HG03196 (cell line): ENCODE results near the gene MAF.

Experiments
- ATAC-seq: cut with Tn5 transposase; IDR thresholded peaks from one replicate; pipeline ENCODE4 v1.9.1; 2021; ENCODE audit not compliant: unreplicated experiment

The MAF gene

GRCh38 chr16:79592186-79592585, 8.4 kb downstream of the MAF start:
- no peak for ATAC-seq

DNA sequence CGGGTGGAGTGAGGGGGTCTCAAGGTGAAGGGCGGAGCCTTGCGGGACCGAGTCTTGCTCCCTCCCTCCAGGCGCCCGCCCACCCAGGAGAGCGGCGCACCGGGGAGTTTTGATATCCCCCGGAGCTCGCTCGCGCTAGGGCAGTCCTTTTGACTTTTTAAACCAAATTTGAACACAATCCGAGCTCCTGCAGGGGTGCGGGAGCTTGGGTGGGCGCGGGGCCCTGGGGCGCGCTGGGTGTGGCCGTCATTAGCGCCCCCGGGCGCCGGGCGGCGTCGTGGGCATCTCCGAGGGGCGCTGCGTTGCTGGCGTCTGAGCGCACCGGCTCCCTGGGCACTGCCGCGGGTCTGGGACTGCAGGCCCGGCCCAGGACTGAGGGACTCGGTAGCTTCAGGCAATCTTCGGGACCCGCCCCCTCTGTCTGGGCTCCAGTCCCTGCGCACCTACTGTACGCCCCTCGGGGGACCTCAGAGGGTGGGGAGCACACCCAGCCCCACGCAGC, 10.9 kb downstream of the MAF start:
- no peak for ATAC-seq

- ATAC-seq = no peak
These were observed 12.6 kb downstream of the MAF start for GRCh38 chr16:79587897-79588296.

DNA sequence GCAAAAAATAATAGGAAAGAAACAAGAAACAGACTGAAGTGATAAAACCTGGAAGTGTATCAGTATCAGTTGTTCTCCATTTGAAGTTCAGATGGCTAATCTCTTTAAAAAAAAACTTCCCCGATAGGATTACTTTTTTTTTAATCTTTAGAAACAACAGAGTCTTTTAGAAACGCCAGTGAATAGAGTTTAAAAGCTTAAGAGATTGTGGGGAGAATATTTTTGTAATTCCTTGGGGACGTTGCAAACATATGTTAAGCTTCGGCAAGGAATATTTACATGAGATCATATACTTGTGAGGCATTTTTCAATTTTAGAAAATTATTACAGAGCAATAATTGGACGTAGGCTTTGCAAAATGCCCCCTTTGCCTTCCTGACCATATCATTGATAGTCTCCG, 13.2 kb downstream of the MAF start:
- no peak for ATAC-seq

DNA sequence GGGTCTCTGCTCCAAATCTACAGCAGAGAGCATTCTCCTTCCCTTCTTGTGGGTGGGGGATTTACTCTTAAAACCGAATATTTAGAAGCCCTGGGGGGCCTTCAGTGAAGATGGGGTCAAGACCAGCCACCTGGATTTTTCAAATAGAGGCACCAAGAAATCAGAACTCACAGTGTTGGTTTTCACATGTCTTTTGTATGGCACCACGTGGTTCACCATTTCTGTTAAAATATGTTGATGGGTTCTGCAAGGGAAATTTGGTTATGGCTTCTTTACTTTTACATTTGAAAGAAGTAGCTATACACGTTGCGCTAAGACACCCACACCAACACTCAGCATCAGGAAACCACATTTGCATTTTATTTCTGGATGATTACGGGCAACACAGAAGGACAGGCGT, 17.7 kb downstream of the MAF start:
- no peak for ATAC-seq

DNA sequence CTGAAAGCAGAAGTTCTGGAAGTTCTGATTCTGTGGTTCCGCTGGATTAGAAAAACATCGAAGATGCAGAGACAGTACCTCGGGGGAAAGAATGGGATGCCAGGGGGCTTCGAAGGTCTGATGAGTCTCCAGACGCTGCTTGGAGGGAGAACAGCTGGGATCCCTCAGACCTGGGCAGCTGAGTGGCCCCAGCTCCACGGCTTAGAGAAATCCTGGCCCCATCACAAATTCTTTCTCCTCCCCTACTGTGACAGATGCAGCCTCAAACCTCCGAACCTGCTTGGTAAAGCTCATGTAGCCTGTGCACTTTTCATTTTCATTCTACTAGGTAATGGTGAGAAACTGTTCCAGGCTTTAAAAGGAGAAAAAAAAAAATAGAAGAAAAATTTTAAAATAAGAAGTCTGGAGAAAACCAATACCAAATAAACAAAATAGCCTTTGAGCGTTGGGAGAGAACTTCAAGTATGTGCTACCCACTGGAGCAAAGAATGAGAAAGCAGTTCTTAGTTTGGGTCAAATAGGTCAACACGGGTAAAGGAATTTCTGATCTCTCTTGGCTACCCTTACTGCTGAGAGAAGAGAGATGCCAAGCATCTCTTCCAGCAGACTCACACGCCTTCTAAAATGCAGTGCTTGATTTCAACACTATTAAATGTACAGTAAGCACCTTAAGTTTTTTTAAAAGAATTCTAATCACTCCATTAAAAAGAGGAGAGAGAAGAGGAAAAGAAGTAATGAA, 19.9 kb downstream of the MAF start:
- no peak for ATAC-seq

- no peak for ATAC-seq
These were observed 23.9 kb downstream of the MAF start for GRCh38 chr16:79576602-79577001.

GRCh38 chr16:79573884-79574283, 26.7 kb downstream of the MAF start:
- ATAC-seq = no peak

GRCh38 chr16:79573071-79573470, 27.5 kb downstream of the MAF start:
- no peak for ATAC-seq

- no peak for ATAC-seq
These were observed 28.5 kb downstream of the MAF start for GRCh38 chr16:79571903-79572535.

- no peak for ATAC-seq
These were observed 29.3 kb downstream of the MAF start for GRCh38 chr16:79571065-79571902.

DNA sequence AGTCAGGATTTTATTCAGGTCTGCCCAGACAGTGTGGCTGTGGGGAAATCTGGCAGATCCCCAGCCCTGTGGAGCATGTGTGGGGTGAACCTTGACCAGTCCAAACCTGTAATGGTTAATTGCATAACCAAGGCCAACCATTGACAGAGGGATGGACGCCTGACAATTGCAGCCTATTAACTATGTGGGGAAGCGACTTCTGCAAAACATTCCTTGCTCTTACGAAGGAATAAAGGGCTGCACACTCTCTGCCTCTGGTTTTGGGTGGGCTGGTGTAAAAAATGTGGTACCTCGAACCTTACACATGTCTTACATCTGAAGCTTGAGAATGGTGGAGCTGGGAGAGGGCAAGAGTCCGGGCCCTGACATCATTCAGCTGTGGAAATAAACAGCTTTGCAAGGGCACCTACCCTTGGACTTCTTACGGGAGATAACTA, 35.8 kb downstream of the MAF start:
- ATAC-seq = no peak

DNA sequence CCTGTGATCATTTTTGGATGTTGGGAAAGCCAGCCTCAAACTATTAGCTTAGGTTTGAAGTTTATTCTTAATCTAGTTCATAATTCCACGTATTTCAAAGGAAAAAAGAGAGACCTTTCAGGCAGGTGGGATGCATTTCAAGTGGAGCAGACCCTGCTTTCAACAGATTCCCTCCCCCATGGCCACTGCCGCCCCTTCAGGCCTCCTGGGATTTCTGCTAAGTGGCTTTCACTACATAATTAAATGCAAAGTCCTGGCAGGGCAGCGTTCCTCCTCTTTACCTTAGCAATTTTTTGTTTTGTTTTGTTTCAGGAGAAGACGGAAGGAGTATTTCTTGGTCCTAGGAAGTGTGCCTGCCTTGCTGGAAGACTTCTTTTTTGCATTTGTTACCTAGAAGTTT, 36.6 kb downstream of the MAF start:
- ATAC-seq = no peak

GRCh38 chr16:79562166-79562823, 38.2 kb downstream of the MAF start:
- ATAC-seq = no peak

GRCh38 chr16:79561729-79562128, 38.8 kb downstream of the MAF start:
- ATAC-seq = no peak

GRCh38 chr16:79560923-79561322, 39.6 kb downstream of the MAF start:
- no peak for ATAC-seq

DNA sequence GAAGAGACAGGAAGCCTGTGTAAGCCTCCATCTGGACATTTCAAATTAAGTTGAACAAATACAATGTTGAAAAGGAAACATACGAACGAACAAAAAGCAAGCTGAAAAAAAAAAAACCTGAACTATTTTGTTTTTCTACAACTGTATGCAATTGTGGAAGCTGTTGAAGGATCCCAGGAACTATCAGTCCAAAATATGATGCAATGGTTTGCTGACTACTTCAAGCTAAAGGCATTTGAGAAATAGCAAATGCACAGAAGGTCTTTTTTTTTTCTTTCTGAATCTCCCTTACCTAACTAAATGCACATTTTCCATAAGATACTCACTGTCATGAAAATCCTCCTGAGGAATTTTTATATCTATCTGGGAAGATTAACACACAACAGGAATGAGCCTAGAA, 40.2 kb downstream of the MAF start:
- no peak for ATAC-seq

DNA sequence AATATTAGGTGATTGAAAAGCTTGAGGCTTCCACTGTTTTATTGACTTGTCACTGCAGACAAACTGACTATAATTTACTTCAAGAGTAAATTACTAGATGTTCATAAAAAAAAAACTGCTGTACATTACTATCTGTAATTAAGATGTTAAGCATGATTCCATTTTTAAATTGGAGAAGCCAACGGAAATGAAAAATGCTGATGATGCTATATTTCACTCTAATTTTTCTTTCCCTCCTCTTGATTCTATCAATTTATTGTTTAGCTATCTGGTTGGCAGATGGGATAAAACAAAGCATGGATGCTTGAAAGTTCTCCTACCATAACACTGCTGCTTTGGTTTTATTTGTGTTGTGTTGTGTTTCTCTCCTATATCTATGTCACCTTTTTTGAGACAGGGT, 41.0 kb downstream of the MAF start:
- no peak for ATAC-seq

- ATAC-seq = no peak
These were observed 43.1 kb downstream of the MAF start for GRCh38 chr16:79557421-79557820.

DNA sequence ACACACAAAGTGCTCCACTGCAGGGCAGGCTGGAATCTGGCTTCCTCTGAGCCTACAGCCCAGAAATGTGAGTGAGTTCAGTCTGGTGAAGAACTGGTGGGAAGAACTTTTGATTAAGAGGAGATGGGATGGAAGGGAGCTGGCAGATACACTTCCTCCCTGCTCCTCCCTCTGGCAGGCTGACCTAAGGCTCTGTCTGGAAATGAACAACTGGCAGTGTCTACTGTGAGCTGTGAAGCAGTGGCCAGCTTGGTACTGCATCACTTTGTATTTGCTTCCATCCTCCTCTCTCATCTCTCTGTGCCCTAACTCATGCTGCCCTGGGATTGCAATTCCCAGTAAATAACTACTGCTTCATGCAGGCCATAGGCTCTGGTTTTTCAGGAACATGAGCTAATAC, 45.6 kb downstream of the MAF start:
- ATAC-seq = no peak

DNA sequence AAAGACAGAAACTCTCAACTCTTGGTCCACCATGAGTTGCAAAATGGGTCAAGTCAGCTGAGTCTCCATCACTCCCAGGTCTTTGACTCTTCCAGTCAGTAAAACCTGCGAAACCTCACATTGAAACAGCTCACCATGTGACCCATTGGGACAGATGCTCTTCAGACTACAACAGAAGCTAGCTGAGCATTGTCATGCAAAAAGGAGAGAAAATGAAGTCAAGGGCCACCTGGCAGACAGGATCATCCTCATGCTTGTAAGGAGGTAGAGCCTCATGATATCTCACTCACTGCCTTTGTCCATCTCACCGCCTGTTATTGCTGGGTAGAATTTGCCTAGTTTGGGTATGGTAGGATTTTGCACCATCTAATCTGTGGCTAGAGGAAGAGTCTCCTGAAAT, 50.2 kb downstream of the MAF start:
- no peak for ATAC-seq
